ENCODE data around the gene AMOTL1.

DNA sequence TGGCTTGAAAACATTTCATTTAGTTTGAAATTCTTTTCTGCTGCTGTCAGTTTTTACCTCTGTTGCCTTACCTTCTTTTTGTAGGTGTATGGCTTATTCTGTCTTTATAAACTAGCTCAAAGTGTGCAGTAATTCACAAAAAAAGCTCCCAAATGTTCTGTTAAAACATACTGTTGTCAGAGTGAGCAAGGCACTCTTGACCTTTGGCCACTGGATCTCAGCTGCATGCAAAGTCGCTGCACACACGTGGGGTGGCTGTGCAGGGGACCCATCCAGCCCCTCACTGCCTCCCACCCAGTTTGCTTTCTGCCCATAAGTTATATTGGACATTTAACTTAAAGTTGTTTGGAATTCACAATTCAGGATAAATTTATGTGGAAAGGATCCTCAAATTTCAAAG lies 92.2 kb downstream of the AMOTL1 start:
- no peak for TF ChIP-seq EP300 (IDR thresholded peaks at IDR 0.05)
- TF ChIP-seq CTCF (IDR thresholded peaks at IDR 0.05) = no peak
- TF ChIP-seq POLR2A (IDR thresholded peaks at IDR 0.05) = no peak
- TF ChIP-seq POLR2AphosphoS5 (IDR thresholded peaks at IDR 0.05) = no peak

Data from stomach (tissue), 4 donors.